IMR-90 (cell line): Measurements from ENCODE around the gene CIBAR2.

Experiments
- BHLHE40 ChIP-seq: fragments of 150-350 bp; IDR thresholded peaks from 2 replicates; pipeline ENCODE4 v1.6.1; 2016; ENCODE audit warnings: mild to moderate bottlenecking, low read depth, low read length
- CEBPB ChIP-seq: IDR thresholded peaks from 2 replicates; pipeline ENCODE4 v1.6.1; 2012; ENCODE audit warnings: low read depth, low read length, improper control_type of control experiment
- CTCF ChIP-seq: conservative IDR thresholded peaks from 2 replicates; pipeline ENCODE4 v1.5.1; 2012; ENCODE audit warnings: mild to moderate bottlenecking, low read depth, low read length, improper control_type of control experiment
- FOS ChIP-seq: fragments of 150-350 bp; IDR thresholded peaks from 2 replicates; pipeline ENCODE4 v1.6.1; 2016; ENCODE audit warnings: low read depth, low read length
- MAFK ChIP-seq: IDR thresholded peaks from 2 replicates; pipeline ENCODE4 v1.6.1; 2012; ENCODE audit warnings: low read depth, low read length, improper control_type of control experiment
- MXI1 ChIP-seq: IDR thresholded peaks from 2 replicates; pipeline ENCODE4 v1.6.1; 2012; ENCODE audit warnings: low read depth, mild to moderate bottlenecking, low read length, moderate library complexity, borderline replicate concordance
- NFE2L2 ChIP-seq: fragments of 150-350 bp; IDR thresholded peaks from 2 replicates; pipeline ENCODE4 v1.6.1; 2016; ENCODE audit warnings: low read depth, mild to moderate bottlenecking, low read length
- POLR2A ChIP-seq: IDR thresholded peaks from 2 replicates; pipeline ENCODE4 v1.6.1; 2012; ENCODE audit warnings: mild to moderate bottlenecking, low read depth, low read length
- RAD21 ChIP-seq: IDR thresholded peaks from 2 replicates; pipeline ENCODE4 v1.6.1; 2012; ENCODE audit warnings: low read length, improper control_type of control experiment
- RCOR1 ChIP-seq: IDR thresholded peaks from 2 replicates; pipeline ENCODE4 v1.6.1; 2012; ENCODE audit warnings: mild to moderate bottlenecking, low read length, improper control_type of control experiment; ENCODE audit not compliant: insufficient replicate concordance
- RFX5 ChIP-seq: IDR thresholded peaks from 2 replicates; pipeline ENCODE4 v1.8.0; 2012; ENCODE audit warnings: low read depth, mild to moderate bottlenecking, low read length, moderate library complexity
- SMC3 ChIP-seq: fragments of 150-350 bp; IDR thresholded peaks from 2 replicates; pipeline ENCODE4 v1.6.1; 2016; ENCODE audit warnings: low read depth, mild to moderate bottlenecking, antibody characterized with exemption, low read length, moderate library complexity
- USF2 ChIP-seq: fragments of 150-350 bp; IDR thresholded peaks from 2 replicates; pipeline ENCODE4 v1.6.1; 2017; ENCODE audit warnings: mild to moderate bottlenecking, antibody characterized with exemption, low read length, low read depth

GRCh38 chr16:85150331-85150940 is 38.2 kb upstream of the CIBAR2 start:
- TF ChIP-seq CEBPB, result no peak
- TF ChIP-seq CTCF, result no peak
- TF ChIP-seq MAFK, result no peak
- no peak for TF ChIP-seq POLR2A
- no peak for TF ChIP-seq RFX5
- no peak for TF ChIP-seq MXI1
- no peak for TF ChIP-seq SMC3
- no peak for TF ChIP-seq NFE2L2
- TF ChIP-seq FOS, result no peak
- TF ChIP-seq RAD21, result no peak
- TF ChIP-seq USF2, result no peak
- no peak for TF ChIP-seq BHLHE40
- TF ChIP-seq RCOR1, result no peak
